Activated CD4-positive, alpha-beta T cell treated with anti-CD3 and anti-CD28 coated beads, Interleukin-2, amount 50 U/mL, for 4 hours (primary cell): Measurements from ENCODE around the gene SFXN3.

Source experiments
- DNase-seq, 2 experiments: peaks; one replicate each; pipeline ENCODE4 v3.0.0-alpha.2; 2020

The SFXN3 gene

DNA sequence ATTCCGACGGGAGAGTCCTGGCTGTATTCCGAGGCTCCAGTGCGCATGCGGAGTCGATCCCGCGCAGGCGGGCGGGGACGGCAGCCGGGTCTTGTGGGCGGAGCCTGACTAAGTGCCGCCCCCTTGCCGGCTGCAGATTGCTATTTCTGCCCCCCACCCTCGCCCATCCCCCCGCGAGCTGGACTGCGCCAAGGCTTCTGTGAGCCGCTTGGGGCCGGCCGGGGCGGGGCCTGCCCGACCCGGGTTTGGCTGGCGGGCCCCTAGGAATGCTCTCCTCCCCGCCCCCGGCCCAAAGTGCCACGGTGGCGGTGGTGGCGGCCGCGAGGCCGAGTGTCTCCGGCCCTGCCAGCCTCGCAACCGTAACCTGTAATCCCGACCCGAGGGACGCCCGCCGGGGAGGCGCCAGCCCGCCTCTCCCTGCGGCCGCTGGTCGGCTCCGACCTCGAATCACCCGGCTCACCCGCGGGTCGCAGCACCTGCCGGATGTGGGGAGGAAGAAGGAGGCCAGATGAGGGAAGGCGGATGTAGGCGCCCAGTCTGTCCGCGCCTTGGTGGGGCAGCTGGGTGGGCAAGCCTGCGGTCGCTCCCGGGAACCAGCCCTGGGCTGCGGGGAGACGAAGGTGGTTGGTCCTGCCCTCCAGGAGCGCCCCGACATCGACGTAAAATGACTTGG, 30.1 kb downstream of the SFXN3 start:
- peak; percentile 82 to 83 for DNase-seq

DNA sequence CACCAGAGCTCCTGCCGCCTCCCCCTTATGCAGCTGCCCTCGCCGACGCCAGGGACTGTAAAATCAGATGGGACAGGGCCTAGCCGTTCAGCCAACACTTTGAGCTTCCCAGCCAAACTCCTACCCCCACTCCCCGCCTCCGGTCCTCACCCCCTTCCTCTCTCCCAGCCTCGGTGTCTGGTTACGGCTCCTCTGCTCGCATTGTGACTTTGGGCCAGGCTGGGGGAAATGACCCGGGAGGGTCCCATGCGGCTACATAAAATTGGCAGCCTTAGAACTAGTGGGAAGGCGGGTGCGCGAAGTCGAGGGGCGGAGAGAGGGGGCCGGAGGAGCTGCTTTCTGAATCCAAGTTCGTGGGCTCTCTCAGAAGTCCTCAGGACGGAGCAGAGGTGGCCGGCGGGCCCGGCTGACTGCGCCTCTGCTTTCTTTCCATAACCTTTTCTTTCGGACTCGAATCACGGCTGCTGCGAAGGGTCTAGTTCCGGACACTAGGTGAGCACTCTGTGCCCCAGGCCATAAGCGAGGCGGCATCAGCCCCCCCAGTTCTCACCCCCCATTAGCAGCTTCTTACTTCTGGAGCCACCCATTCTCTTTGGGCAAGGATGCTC, 30.7 kb downstream of the SFXN3 start, which contains the start of gene KAZALD1:
TSS of gene KAZALD1 (plus strand) at position 366 of the 608 bp plus-strand sequence. CDS start 604 bp downstream, outside the sequence.
- DNase-seq = no peak

DNA sequence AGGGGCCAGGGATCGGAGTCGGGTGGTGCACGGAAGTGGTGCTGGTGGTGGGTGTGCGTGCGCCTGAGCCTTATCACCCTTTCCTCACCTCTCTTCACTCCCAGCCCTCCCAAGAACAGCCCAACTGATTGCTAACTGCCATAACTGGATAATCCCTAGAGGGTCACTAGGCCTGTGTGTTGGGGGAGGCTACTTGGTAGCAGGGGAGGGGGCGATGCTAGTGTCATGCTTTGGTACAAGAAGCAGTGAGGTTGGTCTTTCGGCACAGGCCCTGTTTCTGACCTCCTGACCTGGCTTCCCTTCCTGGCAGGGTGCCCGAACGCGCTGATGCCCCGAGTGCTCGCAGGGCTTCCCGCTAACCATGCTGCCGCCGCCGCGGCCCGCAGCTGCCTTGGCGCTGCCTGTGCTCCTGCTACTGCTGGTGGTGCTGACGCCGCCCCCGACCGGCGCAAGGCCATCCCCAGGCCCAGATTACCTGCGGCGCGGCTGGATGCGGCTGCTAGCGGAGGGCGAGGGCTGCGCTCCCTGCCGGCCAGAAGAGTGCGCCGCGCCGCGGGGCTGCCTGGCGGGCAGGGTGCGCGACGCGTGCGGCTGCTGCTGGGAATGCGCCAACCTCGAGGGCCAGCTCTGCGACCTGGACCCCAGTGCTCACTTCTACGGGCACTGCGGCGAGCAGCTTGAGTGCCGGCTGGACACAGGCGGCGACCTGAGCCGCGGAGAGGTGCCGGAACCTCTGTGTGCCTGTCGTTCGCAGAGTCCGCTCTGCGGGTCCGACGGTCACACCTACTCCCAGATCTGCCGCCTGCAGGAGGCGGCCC, 31.4 kb downstream of the SFXN3 start:
- DNase-seq = peak in 1 of 2 experiments; percentile 36

DNA sequence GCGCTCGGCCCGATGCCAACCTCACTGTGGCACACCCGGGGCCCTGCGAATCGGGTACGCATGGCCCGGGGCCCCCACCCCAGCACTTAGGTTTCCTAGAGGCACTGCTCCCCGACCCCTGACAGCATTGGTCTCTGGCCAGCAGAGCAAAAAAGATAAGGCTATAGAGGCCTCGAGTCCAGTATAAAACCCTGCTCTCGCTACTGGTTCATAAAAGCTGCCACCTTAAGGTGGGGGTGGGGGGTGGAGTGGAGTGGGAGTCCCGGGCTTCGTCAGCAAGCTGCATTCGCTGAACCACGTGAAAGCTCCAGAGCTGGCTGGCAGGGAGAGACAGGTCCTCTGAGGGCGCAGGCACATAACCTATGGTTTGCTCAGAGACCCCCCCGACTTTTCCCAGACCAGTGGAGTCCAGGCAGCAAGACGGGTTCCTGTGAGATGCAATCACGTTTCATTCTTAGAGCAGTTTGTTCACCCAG, 32.1 kb downstream of the SFXN3 start:
- DNase-seq = no peak

DNA sequence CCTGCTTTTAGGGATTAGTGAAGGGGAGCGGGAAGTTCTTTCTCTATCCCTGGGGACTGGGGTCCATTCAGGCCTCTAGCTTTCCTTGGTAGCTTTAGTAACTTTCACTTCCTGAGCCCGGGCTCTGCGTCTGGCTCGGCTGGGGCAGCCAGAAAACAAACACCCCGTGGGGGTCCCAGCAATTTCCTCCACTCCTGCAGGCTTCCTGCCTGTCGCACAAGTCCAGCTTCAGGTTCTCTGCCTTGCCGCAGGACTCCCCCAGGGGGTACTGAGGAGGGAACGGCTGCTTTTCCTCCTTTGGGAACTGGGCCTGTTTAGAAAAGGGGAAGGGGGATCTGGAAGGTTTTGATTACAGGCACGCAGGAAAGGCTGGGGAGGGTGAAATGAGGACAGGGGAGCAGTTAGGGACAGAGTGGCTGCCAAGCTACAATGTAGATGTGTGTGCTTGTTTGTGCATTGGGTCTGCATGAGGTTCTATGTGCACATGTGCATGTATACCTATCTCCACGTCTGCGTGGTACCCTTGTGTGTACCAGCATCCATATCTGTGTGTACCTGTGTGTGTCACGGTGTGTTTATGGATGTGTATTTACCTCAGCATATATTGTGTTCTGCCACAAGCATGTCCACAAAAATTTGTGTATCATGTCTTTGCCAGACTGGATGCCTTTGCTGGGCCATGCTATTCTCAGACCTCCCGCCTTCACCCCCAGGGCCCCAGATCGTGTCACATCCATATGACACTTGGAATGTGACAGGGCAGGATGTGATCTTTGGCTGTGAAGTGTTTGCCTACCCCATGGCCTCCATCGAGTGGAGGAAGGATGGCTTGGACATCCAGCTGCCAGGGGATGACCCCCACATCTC, 32.7 kb downstream of the SFXN3 start:
- DNase-seq = no peak

DNA sequence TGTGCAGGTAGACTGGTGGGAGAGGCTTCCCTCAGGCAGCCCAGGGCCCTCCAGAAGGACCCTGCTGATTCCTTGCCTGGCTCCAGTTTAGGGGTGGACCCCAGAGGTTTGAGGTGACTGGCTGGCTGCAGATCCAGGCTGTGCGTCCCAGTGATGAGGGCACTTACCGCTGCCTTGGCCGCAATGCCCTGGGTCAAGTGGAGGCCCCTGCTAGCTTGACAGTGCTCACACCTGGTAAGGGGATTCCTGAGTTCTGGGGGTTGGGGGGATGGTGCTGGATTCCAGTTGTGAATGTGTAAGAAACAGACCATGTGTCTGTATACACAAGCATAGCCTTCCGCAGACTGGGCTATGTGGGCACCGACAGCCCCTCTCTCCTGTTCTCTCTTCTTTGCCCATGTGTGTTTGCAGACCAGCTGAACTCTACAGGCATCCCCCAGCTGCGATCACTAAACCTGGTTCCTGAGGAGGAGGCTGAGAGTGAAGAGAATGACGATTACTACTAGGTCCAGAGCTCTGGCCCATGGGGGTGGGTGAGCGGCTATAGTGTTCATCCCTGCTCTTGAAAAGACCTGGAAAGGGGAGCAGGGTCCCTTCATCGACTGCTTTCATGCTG, 33.5 kb downstream of the SFXN3 start:
- no peak for DNase-seq

DNA sequence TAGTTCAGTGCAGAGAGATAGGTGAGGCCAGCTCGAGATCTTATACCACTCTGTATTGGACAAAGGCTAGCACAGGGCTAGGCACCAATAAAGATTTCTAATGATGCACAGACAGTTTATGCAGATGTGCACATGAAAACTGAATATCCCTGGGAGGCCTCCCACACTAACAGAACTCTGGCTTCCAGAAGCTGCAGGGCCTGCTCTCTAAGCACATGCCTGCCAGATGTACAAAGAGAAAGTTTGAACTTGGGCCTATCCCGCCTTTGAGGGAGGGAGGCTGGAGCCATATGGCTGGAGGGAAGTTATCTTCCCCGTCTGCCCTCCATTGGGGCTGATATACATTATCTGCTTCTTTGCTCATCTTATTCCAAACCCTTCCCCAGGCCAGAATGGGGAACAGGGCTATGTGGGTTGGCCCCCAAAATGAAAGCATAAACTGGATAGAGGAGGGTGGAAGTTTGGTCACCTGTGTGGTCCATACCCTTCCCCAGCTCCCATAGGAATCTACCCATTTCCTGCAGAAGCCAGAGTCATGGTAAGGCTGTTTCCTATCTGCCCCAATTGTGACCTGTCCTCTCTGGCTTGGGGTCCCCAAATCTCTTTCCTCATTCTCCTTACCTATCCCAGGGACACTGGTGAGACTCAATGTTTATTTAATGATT, 34.6 kb downstream of the SFXN3 start:
- DNase-seq = no peak

DNA sequence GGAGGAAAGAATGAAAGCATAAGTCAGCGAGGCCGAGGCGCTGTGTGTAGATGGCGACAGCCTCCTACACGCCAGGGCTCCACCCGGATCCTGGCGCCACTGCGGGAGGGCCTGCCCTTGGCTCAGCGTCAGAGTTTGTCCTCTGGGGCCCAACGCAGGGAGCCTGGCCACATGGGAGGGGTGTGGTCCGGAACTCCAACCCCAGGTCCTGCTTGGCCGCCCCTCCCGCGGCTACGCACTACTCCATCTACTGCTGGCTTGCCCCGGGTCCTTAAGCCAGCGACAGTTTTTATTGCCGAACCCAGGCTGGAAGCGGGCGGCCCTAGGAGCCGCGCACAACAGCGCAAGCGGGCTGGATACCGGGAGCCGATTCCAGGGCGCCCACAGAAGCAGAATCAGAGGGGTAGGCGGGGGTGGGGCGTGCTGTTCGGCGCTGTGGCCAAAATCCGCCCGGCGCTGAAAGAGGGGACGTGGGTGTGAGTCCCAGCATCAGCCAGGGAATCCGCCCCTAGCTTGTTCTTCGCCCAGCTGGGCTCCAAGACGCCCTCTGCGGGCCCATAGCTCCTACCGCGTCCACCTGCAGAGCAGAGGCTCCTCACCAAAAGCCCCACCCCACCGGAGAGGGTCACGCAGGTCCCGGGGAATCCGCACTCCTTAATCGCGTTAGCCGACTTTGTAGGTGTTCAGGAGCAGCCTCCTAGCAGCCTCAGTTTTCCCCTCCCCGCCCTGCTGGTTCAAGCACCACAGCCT, 35.3 kb downstream of the SFXN3 start:
- peak in 1 of 2 experiments; percentile 28 for DNase-seq

DNA sequence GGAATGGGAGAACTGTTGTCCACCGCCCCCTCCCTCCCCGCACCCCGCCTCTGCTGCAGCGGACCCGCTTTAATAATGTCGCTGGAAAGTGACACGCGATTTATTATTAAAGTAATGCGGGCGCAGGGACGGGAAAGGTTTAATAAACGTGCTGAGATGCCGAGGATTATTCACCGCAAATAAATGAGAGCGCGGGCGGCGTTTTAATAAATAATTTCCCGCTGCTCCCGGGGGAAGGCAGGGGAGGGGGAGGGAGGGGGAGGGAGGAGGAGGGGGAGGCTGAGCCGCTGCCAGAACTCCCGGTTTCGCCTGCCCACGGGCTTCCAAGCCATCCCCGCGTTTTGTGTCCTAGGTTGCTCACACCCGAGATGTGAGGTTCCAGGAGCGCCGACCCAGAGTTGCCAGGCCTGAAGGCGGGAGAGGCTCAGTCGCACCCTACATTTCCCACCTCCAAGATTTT, 35.9 kb downstream of the SFXN3 start:
- DNase-seq = no peak

DNA sequence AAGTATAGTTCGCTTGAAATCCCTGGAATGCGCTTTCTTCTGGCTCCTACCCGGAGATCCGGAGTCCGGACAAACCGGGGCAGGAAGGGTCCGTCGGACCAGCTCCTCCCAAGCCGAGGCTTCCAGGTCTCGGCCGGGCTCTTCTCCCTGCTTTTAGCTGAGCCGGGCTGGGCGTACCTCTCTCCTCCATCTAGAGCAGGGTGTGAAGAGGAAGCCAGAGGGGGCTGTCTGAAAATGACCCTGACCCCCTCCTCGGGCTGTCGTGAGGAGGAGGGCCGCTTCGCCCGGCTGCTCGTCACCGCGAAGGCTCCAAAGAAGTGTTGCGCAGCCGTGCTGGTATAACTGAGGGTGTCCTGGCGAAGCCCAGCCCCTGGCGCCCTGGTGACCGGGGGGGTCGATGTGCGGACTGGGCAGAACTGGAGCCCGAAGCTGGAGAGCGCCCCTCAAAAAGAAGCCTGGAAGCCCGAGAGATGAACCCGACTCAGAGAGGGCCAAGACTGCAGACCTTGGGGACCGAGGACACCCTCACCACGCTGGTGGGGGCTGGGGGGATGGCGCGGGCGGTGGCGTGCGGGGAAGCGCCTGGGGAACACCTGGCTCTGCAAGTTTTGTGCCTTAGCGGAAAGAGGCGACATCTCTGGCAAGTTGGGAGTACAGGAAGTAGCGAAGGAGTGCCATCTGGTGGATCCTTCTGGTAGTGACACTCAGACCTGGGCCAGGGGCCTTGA, 36.5 kb downstream of the SFXN3 start:
- peak; percentile 69 to 75 for DNase-seq

DNA sequence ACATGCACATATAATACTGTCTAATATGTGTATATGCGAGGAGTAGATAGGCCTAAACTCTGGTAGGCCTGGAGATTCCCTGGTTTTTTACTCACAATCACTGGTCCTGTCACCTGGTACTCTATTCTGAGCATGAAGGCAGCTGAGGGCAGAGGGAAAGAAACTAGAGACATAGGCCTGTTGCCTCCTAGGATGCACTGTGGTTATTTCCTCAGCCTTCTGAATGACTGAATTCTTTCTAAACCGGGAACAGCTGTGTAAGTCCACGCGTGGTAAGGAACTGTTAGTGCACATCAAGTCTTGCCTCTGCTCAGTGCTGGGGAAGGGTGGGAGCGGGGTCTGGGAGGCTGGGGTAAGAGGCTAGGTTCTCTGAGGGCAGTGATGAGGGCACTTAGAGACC, 38.4 kb downstream of the SFXN3 start:
- DNase-seq = no peak

DNA sequence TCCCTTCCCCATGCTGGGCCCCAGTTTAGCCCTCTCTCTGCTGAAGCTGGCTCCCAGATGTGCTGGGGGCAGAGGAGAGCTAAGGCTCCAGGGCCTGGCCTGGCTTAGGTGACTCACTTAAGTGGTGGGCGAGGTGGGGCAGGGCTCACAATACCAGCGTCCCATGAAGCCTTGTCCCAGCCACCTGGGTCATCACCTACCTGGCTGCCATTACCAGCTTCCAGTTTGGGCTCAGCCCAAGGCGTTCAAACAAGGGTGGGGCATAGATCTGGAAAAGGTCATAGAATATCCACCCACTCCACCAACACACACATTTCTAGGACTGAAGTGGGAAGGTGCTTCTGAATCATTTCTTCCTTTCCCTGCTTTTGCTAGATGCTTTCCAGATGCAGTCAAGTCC, 39.1 kb downstream of the SFXN3 start:
- no peak for DNase-seq

DNA sequence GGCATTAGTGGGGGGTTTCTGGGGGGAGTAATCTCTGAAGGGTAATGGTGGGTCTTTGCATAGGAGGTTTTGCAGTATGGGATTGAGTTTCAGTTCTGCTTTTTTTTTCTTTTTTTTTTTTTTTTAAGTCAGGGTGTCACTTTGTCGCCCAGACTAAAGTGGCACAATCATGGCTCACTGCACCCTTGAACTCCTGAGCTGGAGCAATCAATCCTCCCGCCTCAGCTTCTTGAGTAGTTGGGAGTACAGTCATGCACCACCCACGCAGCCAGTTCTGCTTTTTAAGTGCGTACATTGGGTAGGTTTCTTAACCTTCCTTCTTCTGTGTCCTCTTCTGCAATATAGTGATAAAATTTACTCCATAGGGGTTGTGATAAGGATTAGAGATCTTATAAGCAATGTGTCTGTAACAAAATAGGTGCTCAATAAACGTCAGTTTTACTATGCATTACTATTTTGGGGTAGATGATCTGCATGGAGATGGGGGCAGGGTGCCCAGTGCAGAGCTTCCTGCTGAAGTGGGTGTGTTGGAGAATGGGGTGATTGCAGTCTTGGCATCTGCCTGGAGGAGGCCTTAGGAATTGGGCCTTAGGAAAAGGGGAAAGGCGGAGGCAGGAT, 40.3 kb downstream of the SFXN3 start:
- DNase-seq = peak in 1 of 2 experiments; percentile 25

DNA sequence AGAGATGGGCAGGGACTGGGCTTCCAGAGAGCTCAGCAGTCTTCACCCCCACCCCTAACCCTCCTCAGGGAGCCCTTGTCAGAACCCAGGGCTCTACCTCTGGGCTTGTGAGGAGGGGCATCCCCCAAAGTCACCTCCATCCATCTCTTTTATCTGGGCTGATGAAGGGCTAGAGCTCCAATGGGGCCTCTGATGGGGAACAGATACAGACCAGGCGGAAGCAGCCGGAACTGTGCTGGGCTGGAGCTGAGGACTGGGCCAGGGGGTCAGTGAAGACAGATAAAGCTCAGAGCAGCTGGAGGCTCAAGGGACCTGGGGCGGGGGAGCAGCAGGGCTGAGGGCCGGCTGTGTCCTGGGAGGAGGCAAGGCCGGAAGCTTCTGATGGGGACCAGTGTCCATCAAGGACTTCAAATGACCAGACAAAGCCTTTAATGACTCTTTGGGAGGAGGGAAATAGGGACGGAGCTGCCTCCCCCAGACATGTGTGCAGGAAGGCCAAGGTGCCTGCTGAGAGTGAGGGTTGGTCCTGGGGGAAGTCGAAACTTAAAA, 40.9 kb downstream of the SFXN3 start:
- no peak for DNase-seq

DNA sequence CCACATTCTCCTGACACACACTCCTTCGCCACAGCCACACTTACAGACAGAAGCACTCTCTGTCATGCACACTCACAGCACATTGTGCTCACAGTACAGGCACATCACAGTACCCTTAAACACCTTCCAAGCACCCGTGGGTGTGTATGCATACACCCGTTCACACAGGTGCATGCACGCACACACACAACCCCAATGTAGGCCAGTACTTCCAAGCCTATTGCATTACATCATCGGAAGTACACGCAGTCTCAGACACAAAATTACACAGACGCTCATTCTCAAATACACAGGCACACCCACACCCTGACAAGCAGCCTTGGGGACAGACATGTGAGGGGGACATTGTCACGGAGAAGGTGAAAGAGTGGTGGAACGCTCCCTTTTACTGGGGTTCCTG, 41.9 kb downstream of the SFXN3 start:
- no peak for DNase-seq

DNA sequence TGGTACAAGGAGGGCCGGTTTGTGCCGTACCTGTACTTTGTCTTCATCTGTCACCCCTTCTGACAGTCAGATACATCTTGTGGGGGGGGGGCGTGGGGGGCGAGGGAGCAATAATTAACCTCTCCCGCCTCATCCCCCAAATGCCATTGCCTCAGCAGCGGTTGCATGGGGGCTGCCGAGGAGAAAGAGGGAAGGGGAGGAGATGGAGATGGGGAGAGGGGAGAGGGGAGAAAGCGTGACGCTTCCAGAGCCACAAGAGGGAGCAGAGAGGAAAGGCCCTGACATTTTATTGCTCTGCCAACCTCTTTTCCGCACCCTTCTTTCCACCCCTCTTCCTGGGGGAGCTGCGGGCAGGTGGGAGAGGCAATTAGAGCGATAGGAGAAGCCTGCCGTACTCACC, 42.6 kb downstream of the SFXN3 start:
- DNase-seq = no peak

DNA sequence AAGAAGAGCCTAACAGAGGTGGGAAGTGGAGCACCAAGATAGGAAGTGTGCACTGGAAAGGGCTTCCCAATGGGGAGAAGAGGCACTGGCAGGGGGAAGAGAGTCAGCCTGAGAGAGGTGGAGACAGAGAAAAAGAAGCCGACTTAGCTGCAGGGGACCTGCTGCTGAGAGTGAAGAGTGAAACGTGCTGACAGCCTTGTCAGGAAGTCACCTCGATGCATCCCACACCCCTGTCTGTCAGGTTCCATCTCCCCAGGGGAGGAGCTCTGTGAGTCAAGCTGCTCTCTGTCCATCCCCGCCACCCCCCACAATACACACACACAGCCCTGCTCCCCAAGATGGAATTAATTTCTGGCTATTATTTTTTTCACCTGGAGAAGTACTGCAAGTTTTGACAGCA, 44.7 kb downstream of the SFXN3 start:
- no peak for DNase-seq

DNA sequence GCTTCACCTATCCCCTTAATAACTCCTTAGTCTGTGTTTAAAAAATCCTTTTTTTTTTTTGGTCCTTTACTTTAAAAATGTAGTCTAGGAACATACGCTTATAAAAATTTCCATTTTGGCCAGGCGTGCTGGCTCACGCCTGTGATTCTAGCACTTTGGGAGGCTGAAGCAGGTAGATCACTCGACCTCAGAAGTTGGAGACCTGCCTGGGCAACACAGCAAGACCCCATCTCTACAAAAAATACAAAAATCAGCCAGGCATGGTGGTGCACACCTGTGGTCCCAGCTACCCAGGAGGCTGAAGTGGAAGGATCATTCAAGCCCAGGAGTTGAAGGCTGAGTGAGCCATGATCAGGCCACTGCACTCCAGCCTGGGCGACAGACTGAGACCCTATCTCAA, 45.6 kb downstream of the SFXN3 start:
- DNase-seq = no peak

DNA sequence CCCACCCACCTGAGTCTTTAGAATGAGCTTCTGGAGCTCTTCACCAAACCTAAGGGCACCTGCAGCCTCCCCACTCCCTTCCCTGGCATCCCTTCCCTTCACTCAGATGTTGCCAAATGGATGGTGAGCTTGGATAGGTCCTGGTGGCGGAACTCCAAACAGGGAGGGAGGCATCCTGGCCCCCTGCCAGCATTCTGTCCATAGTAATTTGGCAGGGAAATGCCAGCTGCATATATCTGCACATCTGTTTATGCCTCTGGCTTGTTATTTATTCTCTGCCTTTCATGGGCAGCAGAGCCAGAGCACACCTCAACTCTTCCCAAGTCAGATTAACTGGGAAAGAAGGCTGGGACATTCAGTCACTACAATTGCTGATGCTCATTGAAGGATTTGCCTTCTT, 48.8 kb downstream of the SFXN3 start:
- no peak for DNase-seq
